AG10803 (cell line): Measurements from ENCODE around the gene RPL39L.
A peak's percentile ranks its signal among the peaks of the same experiment; 100 is the strongest.

Source experiments
- DNase-seq: peaks from one replicate; pipeline ENCODE4 v3.0.0; 2010; ENCODE audit warnings: low read depth
- H3K4me3 ChIP-seq: 2 replicates; pipeline ENCODE4 v1.5.1; 2011; ENCODE audit warnings: mild to moderate bottlenecking, low read length, control low read depth
- TF ChIP-seq, protein P1 (sequence below): conservative IDR thresholded peaks from 2 replicates; pipeline ENCODE4 v1.5.1; 2011; ENCODE audit warnings: mild to moderate bottlenecking, low read length, control low read depth, inconsistent platforms

Gene RPL39L

DNA sequence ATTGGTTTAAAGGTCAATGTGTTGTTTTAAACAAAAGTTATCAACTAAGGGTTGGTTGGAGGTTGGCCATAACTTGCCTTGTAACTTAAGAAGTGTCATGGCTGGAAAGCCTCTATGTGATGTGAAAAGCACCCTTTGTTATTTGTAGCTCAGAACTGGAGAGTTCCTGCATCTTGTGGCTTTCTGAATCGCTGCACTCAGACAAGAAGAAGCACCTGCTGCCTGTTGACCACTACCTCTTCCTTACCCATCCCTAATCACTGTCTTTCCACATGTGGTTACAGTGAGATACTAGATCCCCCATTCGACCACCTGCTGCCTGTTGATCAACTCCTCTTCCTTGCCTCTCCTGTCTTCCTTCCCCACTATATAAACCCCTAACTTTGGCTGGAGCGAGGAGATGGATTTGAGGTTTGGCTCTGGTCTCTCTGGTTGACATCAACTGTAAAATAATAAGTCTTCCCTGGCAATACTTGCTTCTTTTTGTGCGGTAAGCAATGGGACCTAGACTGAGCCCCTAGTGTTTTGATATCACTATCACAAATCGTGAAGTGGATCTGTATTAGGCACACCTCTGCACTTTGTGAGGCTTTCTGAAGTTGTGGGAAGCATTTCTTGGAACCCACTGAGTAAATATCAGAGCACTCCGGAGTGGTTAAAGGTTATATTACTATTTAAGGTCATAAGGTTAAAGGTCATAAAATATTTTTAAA lies 13.8 kb downstream of the RPL39L start:
- TF ChIP-seq, protein P1, sequence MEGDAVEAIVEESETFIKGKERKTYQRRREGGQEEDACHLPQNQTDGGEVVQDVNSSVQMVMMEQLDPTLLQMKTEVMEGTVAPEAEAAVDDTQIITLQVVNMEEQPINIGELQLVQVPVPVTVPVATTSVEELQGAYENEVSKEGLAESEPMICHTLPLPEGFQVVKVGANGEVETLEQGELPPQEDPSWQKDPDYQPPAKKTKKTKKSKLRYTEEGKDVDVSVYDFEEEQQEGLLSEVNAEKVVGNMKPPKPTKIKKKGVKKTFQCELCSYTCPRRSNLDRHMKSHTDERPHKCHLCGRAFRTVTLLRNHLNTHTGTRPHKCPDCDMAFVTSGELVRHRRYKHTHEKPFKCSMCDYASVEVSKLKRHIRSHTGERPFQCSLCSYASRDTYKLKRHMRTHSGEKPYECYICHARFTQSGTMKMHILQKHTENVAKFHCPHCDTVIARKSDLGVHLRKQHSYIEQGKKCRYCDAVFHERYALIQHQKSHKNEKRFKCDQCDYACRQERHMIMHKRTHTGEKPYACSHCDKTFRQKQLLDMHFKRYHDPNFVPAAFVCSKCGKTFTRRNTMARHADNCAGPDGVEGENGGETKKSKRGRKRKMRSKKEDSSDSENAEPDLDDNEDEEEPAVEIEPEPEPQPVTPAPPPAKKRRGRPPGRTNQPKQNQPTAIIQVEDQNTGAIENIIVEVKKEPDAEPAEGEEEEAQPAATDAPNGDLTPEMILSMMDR: no peak
- DNase-seq: no peak
- H3K4me3 ChIP-seq: no peak overlapping the region

DNA sequence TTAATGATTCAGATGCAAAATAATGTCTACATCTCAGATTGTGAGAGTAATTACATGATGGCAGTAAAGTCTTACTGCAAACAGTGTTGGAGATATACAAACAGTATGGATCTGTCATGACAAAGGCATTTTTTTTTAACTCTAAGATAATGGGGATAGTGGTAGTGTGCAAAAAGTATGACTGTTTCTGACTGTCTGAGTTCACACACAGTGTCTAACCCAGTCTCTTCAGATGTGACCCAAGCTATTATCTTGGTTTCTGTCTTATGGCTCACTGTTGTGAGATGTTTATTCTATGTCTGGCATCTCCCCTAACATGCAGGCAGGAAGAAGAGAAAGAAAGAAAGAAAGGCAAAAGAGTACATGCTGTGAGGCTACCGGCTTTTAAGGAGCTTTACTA lies 17.0 kb downstream of the RPL39L start:
- TF ChIP-seq, protein P1: no peak
- DNase-seq: no peak
- H3K4me3 ChIP-seq: no peak overlapping the region

DNA sequence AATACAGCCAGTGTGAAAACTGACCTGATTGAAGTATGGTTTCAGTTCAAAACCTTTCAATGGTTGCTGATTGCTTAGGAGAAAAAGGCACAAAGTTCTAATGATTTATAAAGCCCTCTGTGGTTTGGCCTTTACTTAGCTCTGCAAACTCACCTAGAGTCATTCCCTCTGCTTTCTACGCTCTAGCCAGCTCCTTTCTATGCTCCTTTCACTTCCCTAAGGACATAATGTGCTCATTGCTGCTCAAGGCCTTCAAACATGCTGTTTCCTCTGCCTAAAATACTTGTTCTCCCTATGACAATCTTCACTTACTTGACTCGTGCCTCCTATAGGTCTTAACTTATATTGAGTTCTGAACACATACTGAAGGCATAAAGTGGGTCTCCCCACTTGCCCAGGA lies 19.0 kb downstream of the RPL39L start:
- DNase-seq: no peak
- TF ChIP-seq, protein P1: no peak
- no peak overlapping the region for H3K4me3 ChIP-seq

DNA sequence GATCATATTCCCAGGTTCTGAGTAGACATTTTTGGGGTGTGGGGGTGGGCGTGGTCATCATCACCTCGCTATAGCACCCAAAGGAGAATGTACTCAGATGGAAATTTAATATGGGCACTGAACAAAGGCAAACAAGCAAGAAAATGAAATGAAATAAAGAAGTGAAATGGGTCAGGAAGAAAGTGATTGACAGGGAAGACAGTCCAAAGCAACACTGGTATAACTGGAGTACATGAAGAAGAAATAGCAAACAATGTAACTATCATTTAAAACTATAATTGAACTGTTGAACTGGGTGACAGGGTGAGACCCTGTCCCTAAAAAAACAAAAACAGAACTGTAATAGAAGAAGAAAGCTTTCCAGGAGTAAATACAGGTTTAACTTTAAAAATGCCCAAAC lies 24.8 kb downstream of the RPL39L start:
- no peak overlapping the region for H3K4me3 ChIP-seq
- TF ChIP-seq, protein P1: no peak
- no peak for DNase-seq

DNA sequence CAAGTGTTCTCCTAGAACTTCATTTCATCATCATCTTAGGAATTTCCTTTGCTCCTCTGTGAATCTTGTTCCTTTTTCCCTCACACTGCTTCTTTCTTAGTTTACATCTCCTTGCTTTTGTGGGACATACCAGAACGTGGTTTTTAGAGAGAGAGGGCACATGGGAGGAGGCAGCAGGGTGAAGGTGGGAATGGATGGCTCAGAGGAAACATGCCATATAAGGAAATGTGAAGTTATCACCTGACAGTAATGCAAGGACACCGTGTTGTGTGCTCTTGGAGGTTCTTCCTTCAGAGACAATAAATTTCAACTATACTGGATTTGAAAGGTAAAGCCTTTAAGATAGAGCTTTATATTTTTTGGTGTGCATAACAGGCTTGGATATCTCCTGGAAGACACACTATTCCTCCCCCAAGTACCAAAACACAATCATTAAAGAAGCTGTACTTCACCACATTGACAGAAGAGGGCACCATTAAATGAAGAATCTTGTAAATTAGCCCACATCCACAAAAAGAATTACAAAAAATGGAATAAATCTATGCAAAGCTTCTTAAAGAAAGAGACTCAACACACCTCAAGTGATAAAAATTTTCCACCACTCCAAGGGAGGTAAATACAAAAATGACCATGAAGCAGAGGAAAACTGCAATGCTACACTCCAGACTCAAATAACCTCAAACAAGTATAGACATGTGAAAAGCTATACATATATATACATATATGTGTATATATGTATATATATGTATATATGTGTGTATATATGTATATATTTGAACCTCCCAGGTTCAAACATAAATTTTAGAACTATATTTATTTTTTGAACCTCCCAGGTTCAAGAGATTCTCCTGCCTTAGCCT lies 26.1 kb downstream of the RPL39L start:
- TF ChIP-seq, protein P1: peak; percentile 71
- peak; percentile 43 for DNase-seq
- H3K4me3 ChIP-seq: no peak overlapping the region

DNA sequence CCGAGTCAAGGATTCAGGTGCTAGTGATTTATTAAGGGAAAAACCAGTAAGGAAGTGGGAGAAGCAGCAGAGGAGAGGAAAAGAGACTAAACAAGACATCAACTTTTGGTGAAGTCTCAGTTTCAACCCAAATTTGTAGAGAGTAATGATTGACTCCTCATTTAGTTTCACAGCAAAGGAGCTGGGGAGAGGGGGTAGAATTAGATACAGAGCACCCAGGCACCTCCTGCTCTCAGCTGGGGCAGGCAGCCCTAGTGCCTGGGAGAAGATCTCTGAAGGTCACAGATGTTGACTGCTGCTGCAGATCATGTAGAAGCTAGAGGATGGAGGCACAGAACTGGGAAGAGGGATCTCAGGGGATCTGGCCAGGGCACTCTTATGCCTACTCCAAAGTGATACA lies 29.1 kb downstream of the RPL39L start:
- no peak overlapping the region for H3K4me3 ChIP-seq
- TF ChIP-seq, protein P1: no peak
- no peak for DNase-seq

DNA sequence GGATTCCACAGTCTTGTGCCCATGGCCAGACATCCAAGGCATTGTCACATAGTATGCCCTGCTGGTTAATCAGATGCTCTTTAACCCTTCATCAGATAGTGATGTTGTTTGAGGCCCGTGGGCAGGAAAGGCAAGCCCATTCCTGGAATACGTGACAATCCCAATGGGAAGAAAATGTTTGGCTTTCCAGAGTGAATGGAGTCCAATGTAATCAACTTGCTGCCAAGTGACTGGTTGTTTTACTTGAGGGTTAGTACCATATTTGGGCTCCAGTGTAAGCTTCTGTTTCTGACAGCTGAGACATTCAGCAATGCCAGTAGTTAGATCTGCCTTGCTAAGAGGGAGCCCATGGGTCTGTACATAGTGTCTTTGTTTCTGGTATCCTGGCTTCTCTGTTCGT lies 31.3 kb downstream of the RPL39L start:
- no peak overlapping the region for H3K4me3 ChIP-seq
- DNase-seq: no peak
- TF ChIP-seq, protein P1: no peak
